Gastroesophageal sphincter (tissue), 3 donors: Measurements from ENCODE around the gene ARID5B.

Source experiments
- CTCF ChIP-seq, 4 experiments: fragments of 200-600 bp in 2 of 4; fragments of 450-650 bp in 2 of 4; sonication (generic) in 1 of 4; IDR thresholded peaks; one replicate each; pipeline ENCODE4 v1.5.1; 2017 to 2019; ENCODE audit warnings: antibody characterized with exemption in 4 of 4, mild to moderate bottlenecking in 2 of 4, moderate library complexity in 2 of 4
- POLR2A ChIP-seq, 2 donors: fragments of 450-650 bp; IDR thresholded peaks; one replicate each; pipeline ENCODE4 v1.6.1; 2017; ENCODE audit warnings: antibody characterized with exemption in 2 of 2, mild to moderate bottlenecking in 2 of 2, moderate library complexity in 1 of 2
- POLR2AphosphoS5 ChIP-seq: sonication (generic); formaldehyde crosslinking; IDR thresholded peaks from one replicate; pipeline ENCODE4 v1.6.1; 2017; ENCODE audit warnings: antibody characterized with exemption

- TF ChIP-seq POLR2AphosphoS5 (no peak), POLR2A (IDR thresholded peaks at IDR 0.05) (no peak), CTCF (IDR thresholded peaks at IDR 0.05) (no peak)
Measured at GRCh38 chr10:62021978-62022802, 120.7 kb downstream of the ARID5B start.
